AG04450 (cell line): ENCODE results near the gene JAM3. TPM values are rescaled to one million over a fixed set of nuclear protein-coding genes. Genes with fewer than 3 reads are reported as not detected.

Experiments used
- CTCF ChIA-PET: fragments of 300-600, 350-600 bp; formaldehyde crosslinking; extraction: SDS; loops from one replicate; lab custom pipeline; 2022; ENCODE audit warnings: antibody characterized with exemption, inconsistent platforms; lab: Charles Lee
- POLR2A ChIA-PET: fragments of 350-600 bp; formaldehyde crosslinking; extraction: SDS; loops from one replicate; lab custom pipeline; 2021; ENCODE audit warnings: antibody characterized with exemption, inconsistent platforms; lab: Yijun Ruan, JAX
- DNase-seq: peaks from one replicate; pipeline ENCODE4 v3.0.0-alpha.2; 2011; ENCODE audit warnings: low read depth, low spot score
- H3K27ac ChIP-seq: one replicate; pipeline ENCODE4 v1.5.1; 2012; ENCODE audit warnings: low read depth, low read length, control low read depth
- H3K27me3 ChIP-seq: one replicate; pipeline ENCODE4 v1.6.0; 2012; ENCODE audit warnings: low read length; ENCODE audit not compliant: control insufficient read depth, insufficient read depth
- H3K4me3 ChIP-seq: 2 replicates; pipeline ENCODE4 v1.5.1; 2011; ENCODE audit warnings: mild to moderate bottlenecking, low read depth, low read length, control low read depth
- H3K9me3 ChIP-seq: 2 replicates; pipeline ENCODE4 v1.5.1; 2012; ENCODE audit warnings: low read length; ENCODE audit not compliant: control insufficient read depth, insufficient read depth
- polyA plus RNA-seq: library from polyadenylated mRNA; depleted of rRNA; stranded (reverse); fragments of >200 nt; gene quantifications from 2 replicates; pipeline ENCODE4 v1.2.3, GENCODE V29; 2011; rRNA removed
- TF ChIP-seq, protein P1 (sequence below): IDR thresholded peaks from 2 replicates; pipeline ENCODE4 v1.5.1; 2011; ENCODE audit warnings: low read depth, low read length, control low read depth, inconsistent platforms

The JAM3 gene
- polyA plus RNA-seq, 1 experiment: 79.6 TPM

DNA sequence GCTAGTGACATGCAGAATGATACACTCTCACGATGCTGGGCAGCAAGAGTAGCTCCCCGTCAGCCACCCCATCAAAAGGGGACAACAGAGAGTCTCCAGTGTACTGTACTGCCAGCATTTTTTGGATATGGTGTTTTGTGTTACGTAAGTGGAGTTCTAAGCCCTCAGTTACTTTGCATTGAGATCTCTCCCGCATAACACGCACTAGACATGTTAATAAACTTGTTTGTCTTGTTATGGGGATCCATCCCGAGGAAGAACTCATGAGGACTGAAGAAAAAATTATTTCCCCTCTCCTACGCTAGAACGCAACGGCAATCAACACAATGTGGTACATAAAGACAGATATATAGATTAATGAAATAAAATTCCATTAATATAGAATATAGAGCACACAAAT lies 130.7 kb downstream of the JAM3 start:
- H3K9me3 ChIP-seq: no peaks in the 10 kb centered on the region
- CTCF ChIA-PET: interaction anchor here (0.6 to 1.5 kb wide), 3 partner anchors 9 to 149 kb away, joined by 3 to 5 read pairs (median 4); no protein-coding TSS in a partner anchor
- H3K4me3 ChIP-seq: no peak overlapping the region
- TF ChIP-seq, protein P1, sequence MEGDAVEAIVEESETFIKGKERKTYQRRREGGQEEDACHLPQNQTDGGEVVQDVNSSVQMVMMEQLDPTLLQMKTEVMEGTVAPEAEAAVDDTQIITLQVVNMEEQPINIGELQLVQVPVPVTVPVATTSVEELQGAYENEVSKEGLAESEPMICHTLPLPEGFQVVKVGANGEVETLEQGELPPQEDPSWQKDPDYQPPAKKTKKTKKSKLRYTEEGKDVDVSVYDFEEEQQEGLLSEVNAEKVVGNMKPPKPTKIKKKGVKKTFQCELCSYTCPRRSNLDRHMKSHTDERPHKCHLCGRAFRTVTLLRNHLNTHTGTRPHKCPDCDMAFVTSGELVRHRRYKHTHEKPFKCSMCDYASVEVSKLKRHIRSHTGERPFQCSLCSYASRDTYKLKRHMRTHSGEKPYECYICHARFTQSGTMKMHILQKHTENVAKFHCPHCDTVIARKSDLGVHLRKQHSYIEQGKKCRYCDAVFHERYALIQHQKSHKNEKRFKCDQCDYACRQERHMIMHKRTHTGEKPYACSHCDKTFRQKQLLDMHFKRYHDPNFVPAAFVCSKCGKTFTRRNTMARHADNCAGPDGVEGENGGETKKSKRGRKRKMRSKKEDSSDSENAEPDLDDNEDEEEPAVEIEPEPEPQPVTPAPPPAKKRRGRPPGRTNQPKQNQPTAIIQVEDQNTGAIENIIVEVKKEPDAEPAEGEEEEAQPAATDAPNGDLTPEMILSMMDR: no peak
- H3K27me3 ChIP-seq: no peaks in the 10 kb centered on the region
- POLR2A ChIA-PET: interaction anchor here (0.6 kb wide), 1 partner anchor 152 kb away, joined by 3 read pairs; no protein-coding TSS in a partner anchor
- no peak overlapping the region for H3K27ac ChIP-seq
- no peak for DNase-seq

DNA sequence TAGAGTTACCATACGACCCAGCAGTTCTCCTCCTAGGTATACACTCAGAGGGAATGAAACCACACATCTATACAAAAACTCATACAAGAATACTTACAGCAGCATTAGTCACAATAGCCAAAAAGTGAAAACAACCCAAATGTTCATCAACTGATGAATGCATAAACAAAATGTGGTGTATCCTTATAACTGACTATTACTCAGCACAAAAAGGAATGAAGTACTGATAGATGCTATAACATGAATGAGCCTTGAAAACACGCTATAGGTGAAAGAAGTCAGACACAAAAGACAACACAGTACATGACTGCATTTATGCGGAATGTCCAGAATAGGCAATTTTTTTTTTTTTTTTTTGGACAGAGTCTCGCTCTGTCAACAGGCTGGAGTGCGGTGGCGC lies 131.8 kb downstream of the JAM3 start:
- CTCF ChIA-PET: interaction anchor here (1.5 kb wide), 1 partner anchor 8 kb away, joined by 5 read pairs; no protein-coding TSS in a partner anchor
- Histone ChIP-seq H3K4me3 (no peak overlapping the region), H3K27ac (no peak overlapping the region), H3K27me3 (no peaks in the 10 kb centered on the region), H3K9me3 (no peaks in the 10 kb centered on the region)
- no peak for DNase-seq
- POLR2A ChIA-PET: no interaction called here
- TF ChIP-seq, protein P1: no peak

Other genes starting within 250 kb of the JAM3 start
- gene SPATA19, start 223.6 kb upstream of the JAM3 start, polyA plus RNA-seq: not detected in 2 replicates
- not detected in 2 replicates for gene IGSF9B, start 112.1 kb upstream of the JAM3 start, polyA plus RNA-seq
- gene NCAPD3, start 154.9 kb downstream of the JAM3 start, polyA plus RNA-seq: 10.2 and 12.2 TPM in 2 replicates
- gene VPS26B, start 155.6 kb downstream of the JAM3 start, polyA plus RNA-seq: 49.9 and 53.7 TPM in 2 replicates
- gene THYN1, start 184.3 kb downstream of the JAM3 start, polyA plus RNA-seq: 73.3 and 80.8 TPM in 2 replicates
- gene ACAD8, start 184.5 kb downstream of the JAM3 start, polyA plus RNA-seq: 22.1 and 24.7 TPM in 2 replicates
- gene GLB1L3, start 207.3 kb downstream of the JAM3 start, polyA plus RNA-seq: not detected in 2 replicates